Heart left ventricle (tissue), 13 donors: ENCODE results near the gene KCND1.

ENCODE experiments used
- POLR2A ChIP-seq, 2 donors: fragments of 450-650 bp; IDR thresholded peaks; one replicate each; pipeline ENCODE4 v1.6.1; 2017; ENCODE audit warnings: antibody characterized with exemption in 2 of 2, mild to moderate bottlenecking in 2 of 2, moderate library complexity in 2 of 2
- TF ChIP-seq, protein P1 (sequence below), 12 donors: fragments of 200-600 bp; sonication (generic) in 4 of 12; IDR thresholded peaks; one replicate each; pipeline versions ENCODE4 v1.5.0 to v1.8.0; 2018 to 2022; ENCODE audit warnings: antibody characterized with exemption in 12 of 12, mild to moderate bottlenecking in 5 of 12
- donor health status: ischemic (EF 13 %, LVEDD 7.1; RV severe dilation, severe dysfunction).
- donor health status: DM: no; HTN: yes; CAD: no.
- donor health status: DM: no; HTN: no; CAD: no.
- donor health status: ischemic (EF 25% LVEDD 6.9; RV normal size, moderate dysfunction).
- donor health status: ischemic (EF 25% LVEDD 5.7; RV mildly dilated, moderate dysfunction).
- donor health status: ischemic (EF 35%, LVEDD 5.7; RV mildly dilated, moderate dysfunction).
- donor health status: nonischemic (EF 11% LVEDD 7.7; RV severe dilation, severe dysfunction).
- donor health status: DM: yes; HTN: yes; CAD: no.
- donor health status: PGD.
- donor health status: ischemic (EF 29% LVEDD 5.4; RV normal size, mild dysfunction).
- donor health status: nonischemic (EF 23%, LVEDD 6.1; RV moderate dilation, normal function).

DNA sequence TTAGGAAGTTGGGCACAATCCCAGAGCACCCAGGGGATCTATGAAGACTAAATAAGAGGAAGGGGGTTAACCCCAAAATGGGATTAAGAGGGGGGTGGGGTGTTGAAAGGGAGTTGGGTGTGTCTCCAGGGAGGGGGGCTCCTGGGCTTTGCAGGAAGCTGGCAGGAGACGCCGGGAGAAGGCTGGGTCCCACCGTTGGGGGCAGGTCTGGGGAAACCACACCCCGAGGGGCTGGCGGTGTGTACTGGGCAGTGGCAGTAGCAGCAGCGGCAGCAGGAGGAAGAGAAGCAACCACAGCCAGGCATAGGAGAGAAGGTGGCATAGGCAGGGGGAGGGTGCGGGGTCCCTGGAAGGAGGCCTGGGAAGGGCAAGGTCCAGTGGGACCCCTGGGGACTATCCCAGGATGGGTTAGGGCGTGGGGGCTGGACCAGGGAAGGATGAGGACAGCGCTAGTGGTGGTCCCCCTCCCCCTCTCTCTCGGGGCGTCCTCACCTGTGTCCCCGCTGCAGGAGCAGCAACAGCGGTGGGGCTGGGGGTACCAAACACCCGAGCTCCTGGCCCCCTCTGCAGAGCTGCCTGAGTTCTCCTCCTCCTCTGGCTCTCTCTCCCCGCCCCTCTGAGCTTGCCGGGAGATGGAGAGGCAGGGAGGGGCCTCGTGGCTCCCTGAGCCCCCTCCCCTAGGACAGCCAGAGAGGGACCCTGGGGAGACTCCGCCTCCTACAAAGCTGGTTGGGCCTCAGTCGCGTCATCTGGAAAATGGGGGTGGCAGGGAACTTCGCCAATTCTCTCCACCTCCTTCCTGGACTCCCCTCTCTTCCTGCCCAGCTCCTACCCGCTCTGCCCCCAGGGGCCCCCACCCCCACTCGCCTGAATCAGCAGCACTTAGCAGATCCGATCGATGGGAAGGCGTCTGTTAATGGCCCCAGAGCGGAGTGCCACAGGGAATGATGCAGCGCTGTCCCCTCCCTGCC lies at the start of gene KCND1:
- no peak for TF ChIP-seq POLR2A (IDR thresholded peaks at IDR 0.05)
- TF ChIP-seq, protein P1, sequence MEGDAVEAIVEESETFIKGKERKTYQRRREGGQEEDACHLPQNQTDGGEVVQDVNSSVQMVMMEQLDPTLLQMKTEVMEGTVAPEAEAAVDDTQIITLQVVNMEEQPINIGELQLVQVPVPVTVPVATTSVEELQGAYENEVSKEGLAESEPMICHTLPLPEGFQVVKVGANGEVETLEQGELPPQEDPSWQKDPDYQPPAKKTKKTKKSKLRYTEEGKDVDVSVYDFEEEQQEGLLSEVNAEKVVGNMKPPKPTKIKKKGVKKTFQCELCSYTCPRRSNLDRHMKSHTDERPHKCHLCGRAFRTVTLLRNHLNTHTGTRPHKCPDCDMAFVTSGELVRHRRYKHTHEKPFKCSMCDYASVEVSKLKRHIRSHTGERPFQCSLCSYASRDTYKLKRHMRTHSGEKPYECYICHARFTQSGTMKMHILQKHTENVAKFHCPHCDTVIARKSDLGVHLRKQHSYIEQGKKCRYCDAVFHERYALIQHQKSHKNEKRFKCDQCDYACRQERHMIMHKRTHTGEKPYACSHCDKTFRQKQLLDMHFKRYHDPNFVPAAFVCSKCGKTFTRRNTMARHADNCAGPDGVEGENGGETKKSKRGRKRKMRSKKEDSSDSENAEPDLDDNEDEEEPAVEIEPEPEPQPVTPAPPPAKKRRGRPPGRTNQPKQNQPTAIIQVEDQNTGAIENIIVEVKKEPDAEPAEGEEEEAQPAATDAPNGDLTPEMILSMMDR (IDR thresholded peaks at IDR 0.05) = no peak
